ENCODE measurements around the gene CARD11. TPM values are rescaled to one million over a fixed set of nuclear protein-coding genes. Genes with fewer than 3 reads are reported as not detected.

CARD11 gene
- total RNA-seq, 1 donor from 2014 or later, result 9.3 TPM

DNA sequence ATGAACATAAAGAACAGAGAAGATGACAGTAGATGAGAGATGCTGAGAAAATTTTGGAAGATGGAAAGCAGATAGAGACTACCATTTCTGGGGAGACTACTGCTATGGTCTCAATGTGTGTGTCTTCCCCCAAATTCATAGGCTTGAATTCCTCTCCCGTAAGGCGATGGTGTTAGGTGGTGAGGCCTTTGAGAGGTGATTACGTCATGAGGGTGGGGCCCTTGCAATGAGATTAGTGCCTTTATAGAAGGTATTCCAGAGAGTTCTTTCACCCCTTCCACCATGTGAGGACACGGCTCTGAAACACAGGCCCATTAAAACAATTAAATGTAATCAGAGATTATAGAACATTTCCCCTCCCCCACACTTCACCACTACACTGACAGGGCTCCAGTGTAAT, 23.9 kb downstream of the CARD11 start:
- Mint-ChIP-seq H3K27me3 (ENCODE audit: low read depth) (no peaks in the 10 kb centered on the region), H3K4me3 (no peak overlapping the region), H3K9me3 (peaks cover 33% of the 10 kb centered on the region), H3K4me1 (no peaks in the 10 kb centered on the region), H3K36me3 (peaks cover 13% of the 10 kb centered on the region), H3K27ac (no peak overlapping the region)
- TF ChIP-seq, protein P1, sequence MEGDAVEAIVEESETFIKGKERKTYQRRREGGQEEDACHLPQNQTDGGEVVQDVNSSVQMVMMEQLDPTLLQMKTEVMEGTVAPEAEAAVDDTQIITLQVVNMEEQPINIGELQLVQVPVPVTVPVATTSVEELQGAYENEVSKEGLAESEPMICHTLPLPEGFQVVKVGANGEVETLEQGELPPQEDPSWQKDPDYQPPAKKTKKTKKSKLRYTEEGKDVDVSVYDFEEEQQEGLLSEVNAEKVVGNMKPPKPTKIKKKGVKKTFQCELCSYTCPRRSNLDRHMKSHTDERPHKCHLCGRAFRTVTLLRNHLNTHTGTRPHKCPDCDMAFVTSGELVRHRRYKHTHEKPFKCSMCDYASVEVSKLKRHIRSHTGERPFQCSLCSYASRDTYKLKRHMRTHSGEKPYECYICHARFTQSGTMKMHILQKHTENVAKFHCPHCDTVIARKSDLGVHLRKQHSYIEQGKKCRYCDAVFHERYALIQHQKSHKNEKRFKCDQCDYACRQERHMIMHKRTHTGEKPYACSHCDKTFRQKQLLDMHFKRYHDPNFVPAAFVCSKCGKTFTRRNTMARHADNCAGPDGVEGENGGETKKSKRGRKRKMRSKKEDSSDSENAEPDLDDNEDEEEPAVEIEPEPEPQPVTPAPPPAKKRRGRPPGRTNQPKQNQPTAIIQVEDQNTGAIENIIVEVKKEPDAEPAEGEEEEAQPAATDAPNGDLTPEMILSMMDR (IDR thresholded peaks at IDR 0.05; ENCODE audit: unreplicated experiment), result no peak
- DNase-seq (ENCODE audit: low spot score in 2 of 2, unreplicated experiment in 2 of 2), result no peak

DNA sequence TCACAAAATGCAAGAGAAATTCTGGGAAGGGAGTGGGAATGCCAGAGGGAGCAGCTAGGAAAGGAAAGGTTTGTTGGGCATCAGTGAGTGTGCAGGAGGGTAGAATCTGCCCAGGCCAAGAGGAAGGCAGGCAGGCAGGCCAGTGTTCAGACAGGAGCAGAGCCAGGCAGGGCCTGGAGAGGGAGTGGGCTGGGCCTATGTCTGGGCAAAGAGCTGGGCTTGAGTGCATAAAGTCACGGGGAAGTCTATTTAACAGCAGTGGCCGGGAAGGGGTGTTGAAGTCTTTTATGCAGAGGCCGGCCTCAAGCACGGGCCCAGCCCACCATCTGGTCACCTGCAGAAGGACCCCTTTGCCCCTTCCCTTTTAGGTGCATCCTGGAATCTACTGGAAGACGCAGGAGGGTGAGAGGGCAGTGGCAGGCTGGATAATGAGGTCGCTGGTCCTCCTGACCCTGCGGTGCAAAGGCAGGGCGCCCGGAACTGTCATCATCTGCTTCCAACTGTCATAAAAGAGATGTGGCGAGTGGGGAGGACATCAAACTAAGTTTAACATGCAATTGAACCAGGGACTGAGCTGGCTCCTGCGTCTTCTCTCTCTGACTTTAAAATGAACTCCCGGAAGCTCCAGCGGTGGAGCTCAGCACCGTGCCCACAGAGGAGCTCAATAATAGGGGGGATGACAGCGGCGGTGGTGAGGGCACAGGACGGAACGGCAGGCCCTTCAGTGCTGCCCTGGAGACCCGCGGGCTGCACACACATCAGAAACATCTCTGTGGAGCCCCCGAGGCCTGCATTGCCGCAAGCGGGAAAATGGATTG, 29.5 kb downstream of the CARD11 start:
- no peaks in the 10 kb centered on the region for H3K4me1 Mint-ChIP-seq
- TF ChIP-seq, protein P1 (IDR thresholded peaks at IDR 0.05; ENCODE audit: unreplicated experiment), result no peak
- H3K4me3 Mint-ChIP-seq, result no peak overlapping the region
- H3K9me3 Mint-ChIP-seq, result peaks cover under 1% of the 10 kb centered on the region
- H3K27me3 Mint-ChIP-seq (ENCODE audit: low read depth), result no peaks in the 10 kb centered on the region
- H3K27ac Mint-ChIP-seq, result no peak overlapping the region
- no peak for DNase-seq (ENCODE audit: low spot score in 2 of 2, unreplicated experiment in 2 of 2)
- no peaks in the 10 kb centered on the region for H3K36me3 Mint-ChIP-seq

DNA sequence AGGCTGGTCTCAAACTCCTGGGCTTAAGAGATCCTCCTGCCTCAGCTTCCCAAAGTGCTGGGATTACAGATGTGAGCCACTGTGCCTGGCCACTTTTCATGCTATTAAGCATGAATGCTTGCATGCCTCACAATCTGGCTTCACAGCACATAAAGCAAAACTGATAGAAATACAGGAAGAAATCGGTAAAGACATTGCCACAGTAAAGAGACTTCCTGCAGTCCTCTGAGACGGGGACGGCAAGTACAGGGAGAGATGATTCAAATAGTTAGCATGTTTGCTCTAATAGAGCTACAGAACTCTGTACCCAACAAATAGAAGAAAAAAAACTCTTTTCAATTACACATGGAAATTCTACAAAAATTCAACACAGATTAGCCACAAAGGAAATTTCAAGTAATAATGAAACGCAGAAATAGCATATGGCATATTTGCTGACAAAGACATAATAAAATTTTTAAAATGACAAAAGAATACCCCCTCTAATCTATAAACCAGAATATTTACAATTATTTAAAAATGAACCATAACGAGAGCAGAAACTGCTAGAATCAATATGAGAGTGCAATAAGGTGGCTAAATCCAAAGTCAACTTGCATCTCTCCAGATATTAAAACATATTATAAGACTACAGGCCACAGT, 32.3 kb downstream of the CARD11 start:
- Mint-ChIP-seq H3K9me3 (no peaks in the 10 kb centered on the region), H3K4me1 (no peaks in the 10 kb centered on the region), H3K27ac (no peak overlapping the region), H3K36me3 (no peaks in the 10 kb centered on the region), H3K4me3 (no peak overlapping the region), H3K27me3 (ENCODE audit: low read depth) (no peaks in the 10 kb centered on the region)
- TF ChIP-seq, protein P1 (IDR thresholded peaks at IDR 0.05; ENCODE audit: unreplicated experiment), result no peak
- no peak for DNase-seq (ENCODE audit: low spot score in 2 of 2, unreplicated experiment in 2 of 2)

DNA sequence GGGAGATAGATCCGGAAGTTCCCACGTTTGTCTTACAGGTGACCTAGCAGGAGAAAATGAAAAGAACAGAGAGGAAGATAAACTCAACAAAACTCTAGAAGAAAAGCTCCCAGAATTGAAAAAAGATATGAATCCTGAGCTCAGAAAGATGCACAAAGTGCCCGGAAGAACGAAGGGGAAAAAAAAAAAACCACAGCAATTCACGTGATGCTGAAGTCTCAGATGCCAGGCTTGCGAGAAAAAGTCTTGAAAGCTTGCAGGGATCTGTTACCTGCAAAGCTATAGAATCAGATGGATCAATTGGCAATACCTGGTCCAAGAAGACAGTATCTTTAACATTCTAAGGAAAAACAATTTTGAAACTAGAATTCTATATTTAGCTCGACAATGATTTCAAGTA, 33.5 kb downstream of the CARD11 start:
- no peaks in the 10 kb centered on the region for H3K4me1 Mint-ChIP-seq
- H3K27me3 Mint-ChIP-seq (ENCODE audit: low read depth), result no peaks in the 10 kb centered on the region
- H3K27ac Mint-ChIP-seq, result no peak overlapping the region
- H3K9me3 Mint-ChIP-seq, result no peaks in the 10 kb centered on the region
- no peaks in the 10 kb centered on the region for H3K36me3 Mint-ChIP-seq
- H3K4me3 Mint-ChIP-seq, result no peak overlapping the region
- no peak for DNase-seq (ENCODE audit: low spot score in 2 of 2, unreplicated experiment in 2 of 2)
- TF ChIP-seq, protein P1 (IDR thresholded peaks at IDR 0.05; ENCODE audit: unreplicated experiment), result no peak

DNA sequence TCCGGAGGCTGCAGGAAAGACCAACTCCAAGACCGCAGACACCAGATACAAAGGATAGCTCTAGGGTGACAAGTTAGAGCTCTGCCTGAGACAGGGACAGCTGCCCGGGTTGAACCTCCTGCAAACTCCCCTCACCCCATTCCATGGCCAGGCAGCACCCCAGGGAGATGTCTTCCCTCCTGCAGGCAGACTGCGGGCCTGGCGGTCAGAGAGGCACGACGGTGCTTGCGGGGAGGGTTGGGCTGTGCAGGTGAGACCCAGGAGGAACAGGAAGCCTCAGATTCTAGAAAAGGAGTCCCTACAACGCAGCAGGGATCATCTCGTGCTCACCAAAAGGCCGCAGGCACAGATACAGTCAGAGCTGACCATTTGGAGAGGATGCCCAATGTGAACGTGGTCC, 34.6 kb downstream of the CARD11 start:
- H3K36me3 Mint-ChIP-seq, result no peaks in the 10 kb centered on the region
- no peaks in the 10 kb centered on the region for H3K4me1 Mint-ChIP-seq
- no peak overlapping the region for H3K27ac Mint-ChIP-seq
- H3K27me3 Mint-ChIP-seq (ENCODE audit: low read depth), result no peaks in the 10 kb centered on the region
- H3K9me3 Mint-ChIP-seq, result no peaks in the 10 kb centered on the region
- H3K4me3 Mint-ChIP-seq, result no peak overlapping the region
- no peak for DNase-seq (ENCODE audit: low spot score in 2 of 2, unreplicated experiment in 2 of 2)
- TF ChIP-seq, protein P1 (IDR thresholded peaks at IDR 0.05; ENCODE audit: unreplicated experiment), result no peak
